ENCODE measurements around the gene DKK3.
"Not testable (repeated sequence)": the region's sequence is repeated elsewhere in the genome, so short reads cannot be mapped to it uniquely, and the experiment has no call there.

The DKK3 gene

DNA sequence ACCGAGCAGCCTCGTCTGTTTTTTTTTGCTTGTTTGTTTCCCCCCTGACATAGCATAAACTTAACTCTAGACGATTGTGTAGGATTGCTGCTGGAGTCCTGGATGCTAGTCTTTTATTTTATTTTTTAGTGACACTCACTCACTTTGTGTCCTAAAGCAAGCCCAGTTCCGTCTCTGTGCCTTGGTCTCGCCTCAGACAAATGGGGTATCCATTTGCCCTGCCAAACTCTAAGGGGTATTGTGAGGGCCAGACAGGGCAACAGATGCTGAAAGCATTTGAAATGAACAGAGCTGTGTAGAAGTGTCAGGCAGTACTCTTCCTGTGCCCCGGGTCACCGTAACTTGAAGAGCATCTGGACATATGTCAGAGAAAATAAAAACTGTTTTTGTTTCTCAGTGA lies 34.8 kb upstream of the DKK3 start:
- TF ChIP-seq, protein P1, sequence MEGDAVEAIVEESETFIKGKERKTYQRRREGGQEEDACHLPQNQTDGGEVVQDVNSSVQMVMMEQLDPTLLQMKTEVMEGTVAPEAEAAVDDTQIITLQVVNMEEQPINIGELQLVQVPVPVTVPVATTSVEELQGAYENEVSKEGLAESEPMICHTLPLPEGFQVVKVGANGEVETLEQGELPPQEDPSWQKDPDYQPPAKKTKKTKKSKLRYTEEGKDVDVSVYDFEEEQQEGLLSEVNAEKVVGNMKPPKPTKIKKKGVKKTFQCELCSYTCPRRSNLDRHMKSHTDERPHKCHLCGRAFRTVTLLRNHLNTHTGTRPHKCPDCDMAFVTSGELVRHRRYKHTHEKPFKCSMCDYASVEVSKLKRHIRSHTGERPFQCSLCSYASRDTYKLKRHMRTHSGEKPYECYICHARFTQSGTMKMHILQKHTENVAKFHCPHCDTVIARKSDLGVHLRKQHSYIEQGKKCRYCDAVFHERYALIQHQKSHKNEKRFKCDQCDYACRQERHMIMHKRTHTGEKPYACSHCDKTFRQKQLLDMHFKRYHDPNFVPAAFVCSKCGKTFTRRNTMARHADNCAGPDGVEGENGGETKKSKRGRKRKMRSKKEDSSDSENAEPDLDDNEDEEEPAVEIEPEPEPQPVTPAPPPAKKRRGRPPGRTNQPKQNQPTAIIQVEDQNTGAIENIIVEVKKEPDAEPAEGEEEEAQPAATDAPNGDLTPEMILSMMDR (IDR thresholded peaks at IDR 0.05; ENCODE audit: extremely low read depth, missing control alignments): no peak
- DNase-seq (ENCODE audit: low spot score): no peak

DNA sequence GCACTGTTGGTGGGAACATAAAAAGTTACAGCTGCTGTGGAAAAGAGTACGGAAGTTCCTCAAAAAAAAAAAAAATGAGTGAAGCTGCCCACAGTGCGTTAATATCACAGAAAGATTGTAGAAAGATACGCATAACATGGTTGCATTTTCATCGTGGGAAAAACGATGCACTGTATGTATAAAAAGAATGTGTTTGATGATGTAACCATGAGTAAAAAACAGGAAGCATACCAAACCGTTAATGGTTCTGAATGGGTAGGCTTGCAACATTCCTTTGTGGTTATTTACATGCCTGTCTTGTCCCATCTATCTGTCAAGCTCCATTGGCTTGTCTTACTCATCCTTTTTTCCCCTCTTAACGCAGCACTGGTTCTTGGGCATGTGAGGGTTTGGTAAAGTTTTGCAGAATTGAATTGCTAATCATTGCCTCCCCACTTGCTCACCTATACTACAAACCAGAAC lies 33.8 kb upstream of the DKK3 start:
- TF ChIP-seq, protein P1 (IDR thresholded peaks at IDR 0.05; ENCODE audit: extremely low read depth, missing control alignments): no peak
- no peak for DNase-seq (ENCODE audit: low spot score)

DNA sequence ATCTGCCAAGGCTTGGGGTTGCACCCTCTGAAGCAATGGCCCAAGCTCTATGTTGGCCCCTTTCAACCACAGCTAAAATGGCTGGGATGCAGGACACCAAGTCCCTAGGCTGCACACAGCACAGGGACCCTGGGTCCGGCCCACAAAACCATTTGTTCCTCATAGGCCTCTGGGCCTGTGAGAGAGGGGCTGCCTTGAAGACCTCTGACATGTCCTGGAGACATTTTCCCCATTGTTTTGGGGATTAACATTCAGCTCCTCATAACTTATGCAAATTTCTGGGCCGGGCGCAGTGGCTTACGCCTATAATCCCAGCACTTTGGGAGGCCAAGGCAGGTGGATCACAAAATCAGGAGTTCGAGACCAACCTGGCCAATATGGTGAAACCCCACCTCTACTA lies 32.3 kb upstream of the DKK3 start:
- DNase-seq (ENCODE audit: low spot score): not testable (repeated sequence)

DNA sequence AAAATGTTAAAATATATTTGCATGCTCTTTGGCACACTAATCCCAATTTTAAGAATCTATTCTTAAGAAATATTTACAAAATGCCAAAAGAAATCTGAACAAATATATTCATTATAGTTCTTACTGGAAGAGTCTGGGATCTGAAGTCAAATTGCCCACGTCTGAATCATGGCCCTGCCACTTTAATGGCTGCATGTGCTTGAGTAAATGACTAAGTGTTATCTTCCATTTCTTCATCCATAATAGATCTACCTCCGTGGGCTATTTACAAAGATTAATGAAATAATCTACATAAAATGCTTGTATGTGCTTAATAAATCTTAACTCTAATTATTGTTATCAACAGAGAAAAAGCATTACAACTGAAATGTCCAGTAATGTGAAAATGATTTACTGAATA lies 24.5 kb upstream of the DKK3 start:
- DNase-seq (ENCODE audit: low spot score): no peak
- TF ChIP-seq, protein P1 (IDR thresholded peaks at IDR 0.05; ENCODE audit: extremely low read depth, missing control alignments): no peak

DNA sequence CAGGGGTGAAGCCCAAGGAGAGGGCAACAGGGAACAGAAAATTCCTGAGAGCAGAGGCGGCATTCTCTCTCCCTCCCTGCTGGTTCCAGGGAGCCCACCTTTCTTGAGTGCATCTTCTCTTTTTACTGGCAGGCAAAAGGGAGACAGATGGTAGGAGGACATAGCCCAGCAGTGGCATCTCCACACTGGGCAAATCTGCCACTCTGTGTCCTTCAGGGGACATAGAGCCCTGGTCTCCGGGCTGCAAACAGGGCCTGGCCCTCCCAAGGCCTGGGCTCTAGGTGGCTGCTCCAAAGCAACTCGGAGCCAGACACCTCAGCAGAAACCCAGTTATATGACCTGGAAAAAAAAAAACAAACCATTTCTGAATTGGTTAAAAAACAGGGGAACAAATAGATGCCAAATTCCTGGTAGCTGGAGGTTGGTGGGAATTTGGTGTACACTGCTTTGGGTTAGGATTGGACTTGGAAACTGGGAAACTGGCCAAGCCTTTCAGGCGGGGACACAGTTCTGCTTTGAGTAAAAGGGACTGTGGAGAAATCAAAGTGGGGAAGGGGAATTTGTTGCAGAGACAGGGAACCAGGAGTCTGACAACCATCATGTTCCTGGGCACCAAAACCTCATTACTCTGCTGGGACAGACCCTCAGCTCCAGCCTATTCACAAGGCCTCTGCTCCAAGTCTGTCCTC lies 23.6 kb upstream of the DKK3 start:
- TF ChIP-seq, protein P1 (IDR thresholded peaks at IDR 0.05; ENCODE audit: extremely low read depth, missing control alignments): no peak
- no peak for DNase-seq (ENCODE audit: low spot score)

DNA sequence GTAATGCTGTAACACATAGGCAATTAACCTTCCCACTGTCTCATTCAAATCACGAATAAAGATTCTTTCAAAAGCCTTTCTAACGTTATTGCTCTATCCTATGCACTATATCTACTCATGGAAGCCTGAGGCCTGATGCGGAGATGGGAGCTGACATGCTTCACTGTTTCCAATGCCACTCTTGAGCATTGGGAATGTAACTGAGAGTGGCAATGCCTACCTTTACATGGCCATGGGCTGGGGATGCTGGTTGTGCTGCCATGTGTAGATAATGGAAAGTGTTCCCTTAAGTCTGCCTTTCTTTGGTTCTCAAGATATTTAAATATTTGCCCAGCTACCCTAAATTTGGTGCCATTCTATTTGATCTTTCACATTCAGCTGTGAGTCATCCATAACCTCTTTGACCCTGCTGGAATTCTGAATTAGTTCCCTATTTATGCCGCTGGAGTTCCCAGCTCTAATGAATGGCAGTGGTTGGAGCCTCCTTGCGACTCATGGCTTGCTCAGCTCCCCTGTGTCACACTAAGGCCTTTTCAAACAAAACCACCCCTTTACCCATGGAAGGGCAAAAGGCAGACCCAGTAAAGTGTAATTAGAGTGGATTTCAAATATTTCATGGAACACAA lies 21.4 kb upstream of the DKK3 start:
- no peak for DNase-seq (ENCODE audit: low spot score)
- TF ChIP-seq, protein P1 (IDR thresholded peaks at IDR 0.05; ENCODE audit: extremely low read depth, missing control alignments): no peak

DNA sequence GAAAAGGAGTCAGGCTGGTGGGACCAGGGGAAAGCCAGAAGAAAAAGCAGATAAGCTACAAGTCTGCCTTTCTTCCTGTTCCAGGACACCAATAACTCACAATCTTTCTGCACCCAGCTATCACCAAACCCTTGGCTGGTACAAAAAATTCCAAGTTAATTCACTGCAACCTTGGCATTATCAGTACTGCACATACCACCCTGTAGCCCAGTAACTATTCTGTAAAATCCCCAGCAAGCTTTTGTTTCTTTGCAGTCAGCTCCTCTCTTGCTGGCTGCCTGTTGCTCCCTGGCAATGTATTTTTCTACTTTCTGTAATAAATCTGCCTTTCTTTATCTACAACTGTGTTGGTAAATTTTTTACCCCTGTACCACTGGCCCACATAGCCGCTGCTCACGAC lies 20.7 kb upstream of the DKK3 start:
- TF ChIP-seq, protein P1 (IDR thresholded peaks at IDR 0.05; ENCODE audit: extremely low read depth, missing control alignments): no peak
- no peak for DNase-seq (ENCODE audit: low spot score)

DNA sequence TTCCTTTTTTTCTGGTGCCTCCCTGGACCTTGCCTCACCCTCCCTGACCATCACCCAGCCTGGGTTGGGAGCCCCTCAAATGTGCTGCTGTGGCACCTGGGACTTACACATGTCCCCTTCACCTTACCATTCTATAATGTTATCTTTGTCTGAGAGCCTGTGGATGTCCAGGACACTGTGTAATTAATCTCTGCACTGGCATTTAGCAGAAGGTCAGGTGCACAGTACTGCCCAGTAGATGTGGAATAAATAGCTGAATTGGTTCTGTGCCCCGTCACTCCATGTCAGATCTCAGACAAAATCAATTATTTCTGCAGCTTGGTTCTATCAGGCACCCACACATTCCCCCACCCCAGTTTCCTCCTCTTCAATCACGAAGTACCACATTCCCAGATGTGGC lies 19.9 kb upstream of the DKK3 start:
- TF ChIP-seq, protein P1 (IDR thresholded peaks at IDR 0.05; ENCODE audit: extremely low read depth, missing control alignments): no peak
- no peak for DNase-seq (ENCODE audit: low spot score)

Data from GM20000 (cell line).